HG02678 (cell line): ENCODE results near the gene EFNA3.

Source experiments
- ATAC-seq: cut with Tn5 transposase; IDR thresholded peaks from one replicate; pipeline ENCODE4 v1.9.1; 2021; ENCODE audit warnings: mild to moderate bottlenecking, moderate library complexity; ENCODE audit not compliant: unreplicated experiment

Gene EFNA3

DNA sequence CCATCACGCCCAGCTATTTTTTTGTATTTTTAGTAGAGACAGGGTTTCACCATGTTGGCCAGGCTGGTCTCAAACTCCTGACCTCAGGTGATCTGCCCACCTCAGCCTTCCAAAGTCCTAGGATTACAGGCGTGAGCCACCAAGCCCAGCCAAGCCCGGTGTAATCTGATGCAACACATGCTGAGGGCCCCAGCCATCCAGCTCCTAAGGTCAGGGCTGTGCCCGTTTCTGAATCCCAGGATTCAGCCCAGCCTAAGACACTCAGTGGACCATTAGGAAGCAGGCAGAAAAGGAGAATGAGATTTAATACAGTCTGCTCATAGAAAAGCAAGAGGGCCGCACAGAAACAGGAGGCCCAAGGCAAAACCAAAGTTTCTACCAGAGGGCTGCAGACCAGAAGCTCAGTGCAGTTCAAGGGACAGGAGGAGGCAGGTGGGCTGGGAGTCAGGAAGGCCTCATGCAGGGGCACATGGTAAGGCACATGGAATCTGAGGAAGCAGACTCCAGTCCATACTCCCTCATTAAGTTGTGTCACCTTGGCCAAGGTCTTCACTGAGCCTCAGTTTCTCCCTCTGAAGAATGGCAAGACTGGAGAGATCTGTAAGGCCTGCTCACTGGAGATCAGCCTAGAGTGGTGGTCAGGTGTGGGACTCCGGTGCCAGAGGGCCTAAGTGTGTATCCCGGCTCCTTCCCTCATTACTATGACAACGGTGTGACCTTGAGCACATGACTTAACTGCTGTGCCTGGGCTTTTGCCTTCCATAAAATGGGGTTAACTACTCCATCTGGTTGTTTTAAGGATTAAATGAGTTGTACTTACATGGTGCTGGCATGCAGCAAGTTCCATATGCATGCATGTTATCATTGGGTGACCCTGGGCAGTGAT, 29.9 kb upstream of the EFNA3 start:
- ATAC-seq: no peak

DNA sequence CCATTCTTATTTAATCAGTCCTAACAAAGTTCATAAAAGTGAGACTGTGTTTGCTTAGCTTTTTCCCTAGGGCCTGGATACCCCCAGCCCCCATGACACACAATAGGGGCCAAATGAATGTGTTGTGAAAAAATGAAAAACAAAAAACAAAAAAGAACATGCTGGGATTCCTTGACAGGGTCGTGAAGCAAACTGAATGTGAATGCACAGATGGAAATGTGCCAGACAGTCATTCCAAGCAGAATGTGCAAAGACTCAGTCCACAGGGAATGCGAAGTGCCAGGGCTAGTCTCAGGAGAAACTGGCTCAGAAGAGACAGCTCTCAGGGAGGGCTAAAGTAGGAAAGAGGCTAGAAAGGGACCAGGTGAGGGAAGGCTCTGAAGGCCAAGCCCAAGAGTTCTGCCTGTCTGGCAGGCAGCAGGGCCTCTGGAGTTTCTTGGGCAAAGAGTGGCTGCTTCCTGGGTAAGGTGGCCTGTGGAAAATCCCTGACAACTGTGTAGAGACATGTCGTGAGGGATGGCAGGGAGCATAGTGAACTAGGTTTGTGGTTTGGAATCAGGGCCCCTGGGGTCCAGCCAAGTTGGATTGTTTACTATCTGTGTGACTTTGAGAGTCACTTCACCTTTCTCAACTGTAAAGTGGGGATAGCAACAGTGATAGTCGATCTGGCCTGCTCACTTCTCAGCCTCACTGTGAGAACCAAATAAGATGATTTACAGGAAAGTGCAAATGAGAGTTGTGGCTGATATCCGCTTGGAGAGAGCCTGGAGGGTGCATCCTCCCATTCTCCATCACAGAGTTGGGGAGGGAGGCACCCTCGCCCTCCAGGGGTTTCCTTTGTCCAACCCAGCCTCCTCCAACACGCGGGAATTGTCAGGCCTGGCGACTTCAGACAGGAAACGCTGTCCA, 28.7 kb upstream of the EFNA3 start:
- ATAC-seq: no peak

DNA sequence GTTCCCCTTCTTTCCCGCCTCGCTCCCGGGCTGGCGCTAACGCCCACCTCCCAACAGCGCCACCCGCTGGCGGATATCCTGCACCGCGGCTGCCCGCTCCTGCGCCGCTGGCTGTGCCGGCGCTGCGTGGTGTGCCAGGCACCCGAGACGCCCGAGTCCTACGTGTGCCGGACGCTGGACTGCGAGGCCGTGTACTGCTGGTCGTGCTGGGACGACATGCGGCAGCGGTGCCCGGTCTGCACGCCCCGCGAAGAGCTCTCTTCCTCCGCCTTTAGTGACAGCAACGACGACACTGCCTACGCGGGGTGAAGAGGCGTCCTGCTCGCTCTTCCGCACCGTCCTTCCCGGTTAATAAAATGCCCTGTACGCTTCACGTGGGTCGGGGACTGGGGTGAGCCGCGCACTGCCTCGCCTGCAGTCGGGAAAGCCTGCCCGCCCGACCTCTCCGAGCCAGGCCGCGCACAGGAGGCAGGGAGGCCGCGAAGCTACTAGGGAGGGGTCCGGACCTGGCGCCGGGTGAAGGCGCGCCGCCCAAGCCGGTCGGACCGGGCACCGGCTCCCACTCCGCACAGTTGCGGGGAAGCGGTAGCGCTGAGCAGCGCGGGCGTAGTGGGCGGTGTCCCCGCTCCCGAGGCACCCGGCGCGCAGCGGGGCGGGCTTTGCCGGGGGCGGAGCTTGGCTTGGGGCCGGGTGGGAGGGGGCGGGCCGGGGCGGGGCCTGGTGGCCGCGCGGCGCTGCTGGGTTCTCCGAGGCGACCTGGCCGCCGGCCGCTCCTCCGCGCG, 27.9 kb upstream of the EFNA3 start, which contains the start of gene ADAM15:
TSS of gene ADAM15 (plus strand) at position 757 of the 782 bp plus-strand sequence. CDS start 71 bp downstream, outside the sequence.
- ATAC-seq: peak; percentile 73

DNA sequence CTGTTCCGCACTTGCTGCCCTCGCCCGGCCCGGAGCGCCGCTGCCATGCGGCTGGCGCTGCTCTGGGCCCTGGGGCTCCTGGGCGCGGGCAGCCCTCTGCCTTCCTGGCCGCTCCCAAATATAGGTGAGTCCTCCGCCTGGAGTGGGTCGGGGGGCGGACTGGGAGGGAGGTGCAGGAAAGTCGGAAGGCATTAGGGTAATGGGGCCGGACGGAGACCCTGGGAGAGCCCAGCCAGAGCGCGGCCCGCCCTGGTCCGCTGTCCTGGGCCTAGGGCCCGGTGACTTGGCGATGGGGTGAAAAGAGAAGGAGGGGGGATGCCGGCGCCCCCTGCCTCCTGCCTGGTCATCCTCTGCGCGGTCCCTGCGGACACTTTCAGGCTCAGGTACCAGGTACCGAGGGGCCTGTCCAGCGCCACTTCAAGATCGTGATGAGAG, 27.3 kb upstream of the EFNA3 start:
- no peak for ATAC-seq

DNA sequence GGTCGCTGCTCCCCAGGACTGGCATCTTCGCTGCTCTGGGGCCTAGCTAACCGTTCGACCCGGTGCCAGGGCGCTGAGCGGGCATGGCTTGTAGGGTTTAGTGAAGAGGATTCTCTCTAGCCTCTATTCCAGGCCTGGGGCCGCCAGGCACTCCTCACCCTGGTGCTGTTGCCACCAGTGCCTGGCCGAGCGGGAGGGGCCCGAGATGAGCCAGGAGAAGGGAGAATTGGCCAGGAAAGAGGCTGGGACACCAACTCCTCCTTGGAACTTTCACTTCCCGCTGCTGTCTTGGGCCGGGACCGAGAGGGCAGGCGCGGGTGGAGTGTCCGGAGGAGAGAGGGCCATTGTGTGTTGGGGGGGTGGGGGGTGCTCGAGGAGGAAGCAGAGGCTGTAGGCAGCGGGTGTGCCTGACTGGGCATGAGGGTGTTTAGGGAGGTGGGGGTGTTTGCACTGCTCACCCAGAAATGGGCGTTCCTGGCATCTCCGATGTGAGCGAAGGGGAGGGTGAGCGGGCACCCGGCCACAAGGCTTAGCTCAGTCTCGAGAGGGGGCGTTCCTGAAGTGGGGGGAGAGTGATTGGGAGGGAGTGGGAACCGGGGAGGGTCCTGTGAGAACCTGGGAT, 26.7 kb upstream of the EFNA3 start:
- peak; percentile 3 for ATAC-seq

DNA sequence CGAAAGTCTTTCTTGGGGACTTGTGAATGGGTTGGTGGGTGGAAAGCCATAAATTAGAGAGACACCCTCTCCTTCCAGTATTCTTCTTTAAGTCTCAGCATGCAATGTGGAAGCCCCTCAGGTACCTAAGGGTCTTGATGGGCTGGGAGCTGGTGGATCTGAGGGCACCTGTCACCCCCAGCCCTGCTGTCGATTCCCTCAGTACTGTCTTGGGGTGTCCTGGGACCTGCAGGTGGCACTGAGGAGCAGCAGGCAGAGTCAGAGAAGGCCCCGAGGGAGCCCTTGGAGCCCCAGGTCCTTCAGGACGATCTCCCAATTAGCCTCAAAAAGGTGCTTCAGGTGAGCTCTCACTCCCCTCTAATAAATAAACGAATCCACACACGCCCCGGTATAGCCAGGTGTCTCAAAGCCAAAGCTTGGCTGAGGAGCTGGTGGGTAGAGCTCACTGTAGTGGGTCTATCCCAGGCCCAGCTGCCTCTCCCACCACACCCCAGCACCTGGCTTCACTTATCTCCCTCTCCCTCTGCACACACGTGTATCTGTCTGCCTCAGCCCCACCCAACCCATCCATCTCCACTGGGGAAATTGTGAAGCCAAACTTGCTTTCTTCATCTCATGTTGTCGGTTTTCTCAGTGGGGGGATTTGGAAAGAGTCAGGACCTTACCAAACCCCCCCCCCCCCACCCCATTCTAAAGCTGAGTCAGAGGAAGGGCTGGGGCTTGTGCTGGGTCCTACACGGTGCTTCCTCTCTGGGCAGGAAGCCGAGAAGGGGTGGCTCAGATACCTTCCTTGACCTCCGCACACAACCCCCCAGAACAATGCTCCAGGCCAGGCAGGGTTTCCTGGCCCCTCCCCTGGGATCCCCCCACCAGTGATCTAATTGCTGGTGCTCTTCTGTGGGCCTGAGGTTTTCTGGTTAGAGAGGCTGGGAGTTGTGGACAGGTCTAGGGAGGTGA, 25.9 kb upstream of the EFNA3 start:
- no peak for ATAC-seq

DNA sequence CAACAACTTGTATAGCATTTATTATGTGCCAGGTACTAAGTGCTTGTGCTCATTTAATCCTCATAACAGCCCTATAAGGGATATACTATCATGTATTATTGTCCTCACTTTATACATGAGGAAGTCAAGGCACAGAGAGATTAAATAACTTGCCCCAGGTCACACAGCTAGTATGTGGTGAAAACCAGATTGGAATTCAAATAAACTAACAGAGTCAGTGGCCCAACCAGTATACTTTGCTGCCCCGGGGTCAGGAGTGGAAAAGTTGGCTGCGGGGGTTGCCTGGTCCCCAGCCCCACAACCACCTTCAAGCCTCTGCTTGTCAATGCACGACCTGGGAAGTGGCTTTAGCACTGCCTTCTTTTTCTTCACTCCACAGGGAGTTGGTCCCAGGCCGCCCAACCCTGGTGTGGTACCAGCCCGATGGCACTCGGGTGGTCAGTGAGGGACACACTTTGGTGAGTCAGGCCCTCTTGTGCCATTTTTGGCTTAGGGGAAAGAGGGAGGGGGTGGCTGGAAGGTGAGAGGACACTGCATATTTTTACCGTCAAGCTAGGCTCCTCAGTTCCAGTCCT, 25.0 kb upstream of the EFNA3 start:
- no peak for ATAC-seq

DNA sequence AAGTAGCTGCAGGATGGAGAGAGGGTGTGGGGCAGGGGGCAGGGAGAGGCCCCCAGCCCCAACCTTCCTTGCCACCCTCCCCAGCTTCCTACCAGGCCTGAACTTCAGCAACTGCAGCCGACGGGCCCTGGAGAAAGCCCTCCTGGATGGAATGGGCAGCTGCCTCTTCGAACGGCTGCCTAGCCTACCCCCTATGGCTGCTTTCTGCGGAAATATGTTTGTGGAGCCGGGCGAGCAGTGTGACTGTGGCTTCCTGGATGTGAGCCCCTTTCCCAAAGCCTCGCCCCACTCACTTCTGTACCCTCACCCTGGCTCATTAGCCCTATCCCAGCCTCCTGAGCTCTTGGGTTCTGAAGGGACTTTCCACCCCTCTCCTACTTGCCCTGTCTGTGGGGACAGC, 21.5 kb upstream of the EFNA3 start:
- no peak for ATAC-seq

- ATAC-seq: no peak
Measured at GRCh38 chr1:155057788-155058211, 20.8 kb upstream of the EFNA3 start.

- ATAC-seq: no peak
Measured at GRCh38 chr1:155060736-155061135, 17.9 kb upstream of the EFNA3 start.

DNA sequence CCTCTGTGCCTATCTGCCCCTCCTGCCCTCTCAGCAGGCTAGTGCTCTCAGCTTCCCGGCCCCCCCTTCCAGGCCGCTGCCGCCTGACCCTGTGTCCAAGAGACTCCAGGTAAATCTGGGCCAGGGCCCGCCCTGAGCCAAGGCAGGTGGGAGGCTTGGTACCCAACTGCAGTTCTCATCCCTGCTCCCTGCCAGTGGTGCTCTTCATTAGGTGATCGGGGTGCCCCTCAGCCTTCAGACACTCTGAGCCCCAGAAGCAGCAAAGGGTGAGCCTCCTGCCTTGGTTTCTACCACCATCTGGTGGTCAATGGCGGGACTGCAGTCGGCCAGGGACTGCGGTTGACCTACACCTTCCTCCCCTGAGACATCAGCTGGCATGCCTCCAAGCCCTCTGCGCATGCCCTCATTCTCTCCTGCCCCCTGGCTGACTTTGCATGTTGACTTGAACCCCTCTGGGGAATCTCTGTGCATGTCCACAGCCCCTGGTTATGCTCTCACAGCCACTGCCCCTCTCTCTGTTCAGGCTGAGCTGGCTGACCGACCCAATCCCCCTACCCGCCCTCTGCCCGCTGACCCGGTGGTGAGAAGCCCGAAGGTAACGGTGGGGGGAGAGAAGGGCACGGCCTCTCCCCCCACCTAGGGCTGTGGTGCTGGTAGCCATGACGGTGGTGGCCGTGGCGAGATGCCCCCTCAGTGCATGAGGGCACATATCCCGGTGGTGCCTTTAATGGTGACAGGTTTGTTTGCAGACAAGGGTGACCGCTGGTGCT, 17.1 kb upstream of the EFNA3 start:
- ATAC-seq: peak; percentile 42

DNA sequence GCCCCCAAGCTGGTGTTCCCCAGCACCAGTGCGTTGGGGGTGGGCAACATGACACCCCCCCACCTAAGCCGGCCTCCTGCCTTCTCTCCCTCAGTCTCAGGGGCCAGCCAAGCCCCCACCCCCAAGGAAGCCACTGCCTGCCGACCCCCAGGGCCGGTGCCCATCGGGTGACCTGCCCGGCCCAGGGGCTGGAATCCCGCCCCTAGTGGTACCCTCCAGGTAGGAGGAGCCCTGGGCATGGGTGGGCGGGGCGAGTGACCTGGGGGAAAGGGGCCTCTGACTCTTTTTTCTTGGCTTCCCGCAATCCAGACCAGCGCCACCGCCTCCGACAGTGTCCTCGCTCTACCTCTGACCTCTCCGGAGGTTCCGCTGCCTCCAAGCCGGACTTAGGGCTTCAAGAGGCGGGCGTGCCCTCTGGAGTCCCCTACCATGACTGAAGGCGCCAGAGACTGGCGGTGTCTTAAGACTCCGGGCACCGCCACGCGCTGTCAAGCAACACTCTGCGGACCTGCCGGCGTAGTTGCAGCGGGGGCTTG, 16.4 kb upstream of the EFNA3 start:
- ATAC-seq: no peak

- ATAC-seq: peak; percentile 30
Measured at GRCh38 chr1:155062702-155063411, 15.8 kb upstream of the EFNA3 start.

DNA sequence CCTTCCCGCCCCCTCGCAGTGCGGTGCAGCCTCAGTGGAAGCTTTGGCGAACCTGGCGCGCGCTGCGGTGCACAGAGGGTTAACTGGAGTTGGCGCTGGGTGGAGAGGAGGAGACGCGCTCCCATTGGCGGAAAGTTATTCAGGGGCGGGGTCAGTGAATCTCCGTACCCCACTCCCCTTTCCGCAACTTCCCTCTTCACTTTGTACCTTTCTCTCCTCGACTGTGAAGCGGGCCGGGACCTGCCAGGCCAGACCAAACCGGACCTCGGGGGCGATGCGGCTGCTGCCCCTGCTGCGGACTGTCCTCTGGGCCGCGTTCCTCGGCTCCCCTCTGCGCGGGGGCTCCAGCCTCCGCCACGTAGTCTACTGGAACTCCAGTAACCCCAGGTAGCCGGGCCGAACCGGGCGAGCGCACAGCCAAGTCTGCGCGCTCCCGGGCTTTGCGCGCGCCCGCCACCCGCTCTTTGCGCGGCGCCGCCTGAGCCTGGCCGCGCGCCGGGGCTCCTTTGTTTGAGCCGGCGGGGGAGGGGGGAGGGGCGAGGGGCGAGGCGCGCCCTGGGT, 15.0 kb upstream of the EFNA3 start, which contains the start of gene EFNA4:
TSS of gene EFNA4 (plus strand) at position 191 of the 561 bp plus-strand sequence. CDS start at position 275, 84 bp downstream.
- peak; percentile 79 for ATAC-seq

DNA sequence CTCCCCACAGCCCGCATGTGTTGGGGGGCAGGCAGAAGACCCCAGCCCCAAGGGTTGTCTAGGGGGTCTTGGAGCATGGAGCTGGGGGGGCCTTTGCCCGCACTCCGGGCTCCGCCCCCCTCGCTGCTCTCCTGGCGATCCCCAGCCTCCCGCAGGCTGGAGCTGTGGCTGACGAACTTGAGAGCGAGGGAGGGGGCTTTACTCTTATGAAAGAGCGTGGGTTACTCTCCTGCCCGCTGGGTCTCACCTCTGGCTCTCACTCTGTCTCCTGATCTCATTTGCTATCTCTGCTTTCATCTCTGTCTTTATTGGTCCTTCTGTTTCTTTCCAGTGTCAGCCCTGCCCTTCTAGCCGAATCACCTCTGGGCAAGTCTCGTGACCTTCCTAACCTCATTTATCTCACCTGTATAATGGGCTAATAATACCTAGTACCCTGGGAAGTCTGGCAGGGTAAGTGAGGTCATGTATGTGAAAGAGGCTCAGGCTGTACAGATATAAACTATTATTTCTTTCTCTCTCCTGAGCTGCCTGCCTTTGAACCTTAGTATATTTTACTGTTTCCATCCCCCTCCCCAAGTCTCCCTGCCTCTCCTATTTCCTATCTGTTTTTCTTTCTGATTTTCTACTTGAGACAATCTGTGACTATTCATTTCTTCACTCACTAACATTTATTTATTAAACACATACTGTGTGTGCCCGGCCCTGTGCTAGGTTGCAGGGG, 14.4 kb upstream of the EFNA3 start:
- no peak for ATAC-seq

- no peak for ATAC-seq
Measured at GRCh38 chr1:155064832-155065429, 13.7 kb upstream of the EFNA3 start.
